ENCODE measurements around the gene DDX25. TPM values are rescaled to one million over a fixed set of nuclear protein-coding genes. Genes with fewer than 3 reads are reported as not detected.

The DDX25 gene
- total RNA-seq, 1 experiment from 2014 or later: not detected

DNA sequence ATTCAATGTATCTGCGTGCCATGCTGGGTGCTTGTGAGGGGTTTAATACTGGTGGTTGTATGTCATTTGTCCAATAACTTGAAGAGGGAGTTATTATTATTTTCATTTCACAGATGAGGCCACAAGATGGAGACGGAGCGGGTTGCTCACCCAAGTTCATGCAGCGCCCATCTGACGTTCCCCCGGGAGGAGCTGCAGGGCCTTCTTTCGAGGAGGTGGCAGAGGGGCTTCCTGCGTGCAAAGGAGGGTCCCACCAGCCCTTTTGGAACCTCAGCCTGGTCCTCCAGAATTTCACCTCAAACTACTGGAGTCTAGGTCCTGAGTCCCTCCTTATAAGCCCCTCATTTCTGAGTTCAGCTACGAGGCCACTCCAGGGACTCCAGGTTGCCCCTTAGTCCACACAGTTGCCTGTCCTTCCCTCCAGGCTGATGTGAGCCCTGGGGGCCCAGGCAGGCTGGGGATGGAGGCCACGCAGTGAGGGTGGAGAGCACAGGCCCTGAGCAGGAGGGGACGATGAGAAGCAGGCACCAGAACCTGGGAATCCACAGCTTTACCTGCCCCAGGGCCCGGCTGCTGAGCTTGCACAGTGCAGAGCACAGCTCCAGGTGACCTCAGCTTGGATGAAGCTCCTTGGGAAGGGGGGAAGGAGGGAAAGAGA lies 38.6 kb downstream of the DDX25 start:
- H3K9ac ChIP-seq (ENCODE audit: low read length): no peak overlapping the region
- no peaks in the 10 kb centered on the region for H3F3A ChIP-seq (ENCODE audit: low read length, unreplicated experiment)
- no peak for TF ChIP-seq EZH2phosphoT487 (IDR thresholded peaks at IDR 0.05; ENCODE audit: borderline replicate concordance, low read length)
- TF ChIP-seq, protein P1, sequence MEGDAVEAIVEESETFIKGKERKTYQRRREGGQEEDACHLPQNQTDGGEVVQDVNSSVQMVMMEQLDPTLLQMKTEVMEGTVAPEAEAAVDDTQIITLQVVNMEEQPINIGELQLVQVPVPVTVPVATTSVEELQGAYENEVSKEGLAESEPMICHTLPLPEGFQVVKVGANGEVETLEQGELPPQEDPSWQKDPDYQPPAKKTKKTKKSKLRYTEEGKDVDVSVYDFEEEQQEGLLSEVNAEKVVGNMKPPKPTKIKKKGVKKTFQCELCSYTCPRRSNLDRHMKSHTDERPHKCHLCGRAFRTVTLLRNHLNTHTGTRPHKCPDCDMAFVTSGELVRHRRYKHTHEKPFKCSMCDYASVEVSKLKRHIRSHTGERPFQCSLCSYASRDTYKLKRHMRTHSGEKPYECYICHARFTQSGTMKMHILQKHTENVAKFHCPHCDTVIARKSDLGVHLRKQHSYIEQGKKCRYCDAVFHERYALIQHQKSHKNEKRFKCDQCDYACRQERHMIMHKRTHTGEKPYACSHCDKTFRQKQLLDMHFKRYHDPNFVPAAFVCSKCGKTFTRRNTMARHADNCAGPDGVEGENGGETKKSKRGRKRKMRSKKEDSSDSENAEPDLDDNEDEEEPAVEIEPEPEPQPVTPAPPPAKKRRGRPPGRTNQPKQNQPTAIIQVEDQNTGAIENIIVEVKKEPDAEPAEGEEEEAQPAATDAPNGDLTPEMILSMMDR (conservative IDR thresholded peaks at IDR 0.05; ENCODE audit: low read depth, low read length): no peak
- TF ChIP-seq EZH2 (IDR thresholded peaks at IDR 0.05; ENCODE audit: low read length, unreplicated experiment): no peak
- H2AFZ ChIP-seq (ENCODE audit: low read length): peak overlapping the region; percentile 60
- no peaks in the 10 kb centered on the region for H3K9me2 ChIP-seq (replicated peaks; ENCODE audit: low read length)
- H3K4me2 ChIP-seq (ENCODE audit: low read length): no peak overlapping the region
- no peak for ATAC-seq
- H4K20me1 ChIP-seq (ENCODE audit: low read length): no peaks in the 10 kb centered on the region
- H3K27ac ChIP-seq (ENCODE audit: low read length): no peak overlapping the region
- CTCF ChIA-PET: interaction anchor here (1.0 kb wide), 1 partner anchor 118 kb away, joined by 4 read pairs; no protein-coding TSS in a partner anchor
- POLR2A ChIA-PET (ENCODE audit: unreplicated experiment): no interaction called here
- H3K9me3 ChIP-seq (ENCODE audit: low read length): no peaks in the 10 kb centered on the region
- BruUV-seq (replicated peaks): no TSS peak
- intact Hi-C loops (cut with micrococcal nuclease): loop anchor here (1.0 to 2.0 kb wide), 2 partner anchors 118 to 251 kb away; no protein-coding TSS in a partner anchor
- H3K36me3 ChIP-seq (ENCODE audit: low read depth, low read length): no peaks in the 10 kb centered on the region
- no peaks in the 10 kb centered on the region for H3K27me3 ChIP-seq (ENCODE audit: low read length)
- H3K4me3 ChIP-seq (ENCODE audit: low read length): no peak overlapping the region
- H3K79me2 ChIP-seq (ENCODE audit: low read length): no peaks in the 10 kb centered on the region
- peaks cover 6% of the 10 kb centered on the region; the same call in 1 of the 2 replicates for H3K4me1 ChIP-seq (ENCODE audit: insufficient read depth, low read length)
- DNase-seq: no peak

DNA sequence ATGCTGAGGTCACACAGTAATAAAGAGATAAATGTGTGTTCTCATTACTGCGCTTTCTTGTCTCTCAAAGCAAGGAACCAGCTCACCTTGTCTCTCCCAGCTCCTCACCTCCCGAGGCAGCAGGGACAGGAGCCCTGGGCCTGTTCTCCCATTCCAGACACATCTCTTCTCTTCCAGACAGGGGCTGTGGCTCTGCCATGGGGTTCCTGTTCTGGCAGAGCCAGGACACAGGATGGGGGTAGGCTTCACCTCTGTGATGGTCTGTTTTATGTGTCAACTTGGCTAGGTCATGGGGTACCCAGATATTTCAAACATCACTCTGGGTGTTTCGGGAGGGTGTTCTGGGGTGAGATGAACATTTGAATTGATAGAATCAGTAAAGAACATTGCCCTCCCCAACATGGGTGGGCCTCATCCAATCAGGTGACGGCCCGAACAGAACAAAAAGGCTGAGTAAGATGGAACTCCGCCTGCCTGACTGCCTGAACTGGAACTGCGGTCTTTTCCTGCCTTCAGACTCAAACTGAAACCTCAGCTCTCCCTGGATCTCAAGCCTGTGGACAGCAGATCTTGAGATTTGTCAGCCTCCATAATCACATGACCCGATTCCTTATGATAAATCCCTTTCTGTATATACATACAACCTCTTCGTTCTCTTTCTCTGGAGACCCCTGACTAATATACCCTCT lies 39.5 kb downstream of the DDX25 start:
- Histone ChIP-seq H3K9me3 (ENCODE audit: low read length) (no peaks in the 10 kb centered on the region), H2AFZ (ENCODE audit: low read length) (no peak overlapping the region), H3K36me3 (ENCODE audit: low read depth, low read length) (no peaks in the 10 kb centered on the region), H3K4me3 (ENCODE audit: low read length) (no peak overlapping the region), H3K27ac (ENCODE audit: low read length) (no peak overlapping the region), H4K20me1 (ENCODE audit: low read length) (no peaks in the 10 kb centered on the region), H3K4me1 (ENCODE audit: insufficient read depth, low read length) (peaks cover 6% of the 10 kb centered on the region; the same call in 1 of the 2 replicates), H3K9me2 (replicated peaks; ENCODE audit: low read length) (no peaks in the 10 kb centered on the region), H3K27me3 (ENCODE audit: low read length) (no peaks in the 10 kb centered on the region), H3K4me2 (ENCODE audit: low read length) (no peak overlapping the region), H3K9ac (ENCODE audit: low read length) (no peak overlapping the region), H3K79me2 (ENCODE audit: low read length) (no peaks in the 10 kb centered on the region), H3F3A (ENCODE audit: low read length, unreplicated experiment) (no peaks in the 10 kb centered on the region)
- no TSS peak for BruUV-seq (replicated peaks)
- intact Hi-C loops (cut with micrococcal nuclease): loop anchor here (2.0 kb wide), 1 partner anchor 117 kb away; no protein-coding TSS in a partner anchor
- DNase-seq (no peak), ATAC-seq (no peak)
- ChIA-PET POLR2A (ENCODE audit: unreplicated experiment) (no interaction called here), CTCF (interaction anchor here (1.0 kb wide), 1 partner anchor 117 kb away, joined by 4 read pairs; no protein-coding TSS in a partner anchor)
- TF ChIP-seq, protein P1 (conservative IDR thresholded peaks at IDR 0.05; ENCODE audit: low read depth, low read length): no peak
- TF ChIP-seq EZH2phosphoT487 (IDR thresholded peaks at IDR 0.05; ENCODE audit: borderline replicate concordance, low read length) (no peak), EZH2 (IDR thresholded peaks at IDR 0.05; ENCODE audit: low read length, unreplicated experiment) (no peak)
